Activated CD8-positive, alpha-beta memory T cell treated with anti-CD3 and anti-CD28 coated beads for 24 hours (primary cell): ENCODE results near the gene TTC17.
A peak's percentile ranks its signal among the peaks of the same experiment; 100 is the strongest.
"Not testable (repeated sequence)": the region's sequence is repeated elsewhere in the genome, so short reads cannot be mapped to it uniquely, and the experiment has no call there.

Experiments
- DNase-seq: peaks from one replicate; pipeline ENCODE4 v3.0.0-alpha.2; 2020

TTC17 gene

DNA sequence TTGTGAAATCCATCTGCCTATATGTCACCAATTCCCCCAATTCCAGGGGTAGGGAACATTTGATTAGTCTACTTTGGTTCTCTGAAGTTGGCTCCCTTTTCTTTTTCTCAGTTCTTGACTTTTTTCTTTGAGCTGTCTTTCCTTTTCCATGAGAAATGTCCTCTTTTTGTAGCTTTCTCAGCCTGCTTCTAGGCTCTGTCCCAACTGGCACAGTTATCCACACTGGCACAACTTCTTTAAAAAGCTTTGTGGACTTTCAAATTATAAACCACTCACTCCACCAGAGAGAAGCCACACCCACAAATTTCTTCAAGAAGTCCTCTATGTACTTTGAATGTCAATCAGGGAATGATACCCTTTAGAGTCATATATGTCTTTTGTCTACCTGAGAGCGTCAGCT, 100.5 kb downstream of the TTC17 start:
- no peak for DNase-seq

DNA sequence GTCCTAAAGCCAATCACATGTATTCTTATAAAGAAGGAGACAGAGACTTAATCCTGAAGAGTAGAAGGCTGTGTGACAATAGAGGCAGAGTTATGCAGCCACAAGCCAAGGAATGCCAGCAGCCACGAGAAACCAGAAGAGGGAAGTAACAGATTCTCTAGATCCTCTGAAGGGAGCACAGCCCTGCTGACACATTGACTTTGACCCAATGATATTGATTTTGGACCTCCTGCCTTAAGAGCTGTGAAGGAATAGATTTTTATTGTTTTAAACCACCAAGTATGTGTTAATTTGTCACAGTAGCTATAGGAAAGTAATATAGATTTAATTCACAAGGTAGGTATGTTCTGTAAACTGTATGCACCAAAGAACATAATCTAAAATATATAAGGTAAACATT, 103.6 kb downstream of the TTC17 start:
- no peak for DNase-seq

DNA sequence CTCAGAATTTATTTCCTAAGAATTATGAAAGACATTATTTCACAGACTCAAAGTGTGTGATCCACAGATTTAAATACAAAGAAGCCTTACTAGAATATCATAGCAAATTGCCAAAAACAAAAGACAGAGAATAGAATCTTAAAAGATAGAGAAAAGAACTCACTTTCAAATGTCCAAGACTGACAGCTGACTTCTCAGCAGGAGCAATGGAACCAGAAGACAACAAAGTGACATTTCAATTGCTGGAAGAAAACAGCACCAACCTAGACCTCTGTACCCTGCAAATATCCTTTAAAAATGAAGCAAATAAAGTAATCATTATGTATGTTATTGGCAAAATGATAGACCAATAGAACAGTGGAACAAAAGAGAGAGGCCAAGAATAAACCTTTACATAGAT, 109.2 kb downstream of the TTC17 start:
- no peak for DNase-seq

DNA sequence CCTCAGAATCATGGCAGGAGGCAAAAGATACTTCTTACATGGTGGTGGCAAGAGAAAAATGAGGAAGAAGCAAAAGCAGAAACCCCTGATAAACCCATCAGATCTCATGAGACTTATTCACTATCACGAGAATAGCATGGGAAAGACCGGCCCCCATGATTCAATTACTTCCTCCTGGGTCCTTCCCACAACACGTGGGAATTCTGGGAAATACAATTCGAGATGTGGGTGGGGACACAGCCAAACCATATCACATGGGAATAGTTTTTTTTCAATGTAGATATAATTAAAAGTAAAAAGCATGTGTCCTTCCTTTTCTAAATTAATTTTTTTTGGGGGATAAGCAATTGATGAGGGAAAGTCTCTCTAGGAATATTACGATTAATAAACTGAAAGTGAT, 118.8 kb downstream of the TTC17 start:
- not testable (repeated sequence) for DNase-seq

DNA sequence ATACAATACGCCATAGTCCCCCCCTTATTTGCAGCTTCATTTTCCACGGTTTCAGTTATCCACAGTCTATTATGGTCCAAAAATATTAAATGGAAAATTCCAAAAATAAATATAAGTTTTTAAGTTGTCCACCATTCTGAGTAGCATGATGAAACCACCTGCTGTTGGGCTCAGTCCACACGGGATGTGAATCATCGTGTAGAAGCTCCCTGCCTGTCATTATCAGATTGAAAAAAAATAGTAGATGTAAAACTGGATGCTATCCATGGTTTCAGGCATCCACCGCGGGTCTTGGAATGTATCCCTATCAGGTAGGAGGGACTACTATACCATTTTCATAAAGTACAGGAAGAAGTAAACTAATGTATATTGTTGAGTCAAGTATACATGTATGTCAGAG, 127.4 kb downstream of the TTC17 start:
- no peak for DNase-seq

GRCh38 chr11:43489869-43490465, 131.2 kb downstream of the TTC17 start:
- DNase-seq: no peak

DNA sequence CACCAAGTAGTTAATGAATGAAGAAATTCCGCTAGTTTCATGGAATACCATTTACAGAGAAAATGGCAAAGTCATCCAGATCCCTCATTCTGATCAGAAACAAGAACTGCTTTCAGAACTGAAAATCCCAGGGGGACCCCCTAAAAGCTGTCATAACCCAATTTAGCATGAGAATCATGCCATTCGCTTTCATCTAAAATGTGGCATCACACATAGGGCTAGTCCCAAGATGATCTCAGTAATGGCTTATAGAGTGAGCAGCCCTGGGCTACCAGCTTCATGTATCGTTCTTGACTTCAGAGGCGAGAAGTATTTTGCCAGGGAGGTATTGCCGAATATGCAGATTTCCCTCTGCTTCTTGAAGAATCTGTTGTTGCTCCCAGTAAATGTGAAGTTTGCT, 134.0 kb downstream of the TTC17 start:
- no peak for DNase-seq

DNA sequence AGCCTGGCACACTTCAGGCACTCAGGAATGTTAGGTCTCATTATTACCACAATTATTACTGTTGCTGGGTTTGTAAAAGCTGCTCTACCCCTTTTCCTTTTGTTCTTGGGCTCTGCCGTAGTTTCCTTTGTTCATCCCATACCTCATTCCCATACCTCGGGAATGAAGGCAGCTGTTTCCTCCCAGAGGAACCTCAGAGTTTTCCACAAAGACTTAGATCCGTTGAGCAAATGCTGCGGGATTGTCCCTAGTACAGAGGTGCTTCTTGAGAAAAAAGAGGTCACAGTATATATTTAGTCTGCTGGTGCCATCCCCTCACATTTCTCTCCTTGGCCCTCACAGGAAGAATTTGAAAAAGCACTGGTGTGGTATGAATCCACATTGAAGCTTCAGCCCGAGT, 134.7 kb downstream of the TTC17 start:
- no peak for DNase-seq

GRCh38 chr11:43497144-43497543, 138.4 kb downstream of the TTC17 start:
- peak; percentile 26 for DNase-seq

- peak; percentile 9 for DNase-seq
Measured at GRCh38 chr11:43498561-43498960, 139.8 kb downstream of the TTC17 start.

DNA sequence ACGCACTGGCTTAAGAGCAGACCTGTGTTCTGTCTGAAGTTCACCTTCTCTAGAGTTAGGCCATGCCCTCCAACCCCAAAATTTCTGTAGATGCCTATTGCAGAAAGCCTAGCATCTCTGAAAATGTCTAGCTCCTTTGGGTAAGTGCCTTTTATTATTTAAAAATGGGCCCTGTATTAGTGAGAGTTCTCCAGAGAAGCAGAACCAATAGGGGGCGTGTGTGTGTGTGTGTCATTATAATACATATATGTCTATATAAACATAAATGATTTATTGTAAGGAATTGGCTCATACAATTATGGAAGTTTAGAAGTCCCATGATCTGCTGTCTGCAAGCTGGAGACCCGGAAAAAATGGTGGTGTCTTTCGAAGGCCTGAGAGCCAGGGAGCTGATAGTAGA, 144.7 kb downstream of the TTC17 start:
- DNase-seq: no peak

DNA sequence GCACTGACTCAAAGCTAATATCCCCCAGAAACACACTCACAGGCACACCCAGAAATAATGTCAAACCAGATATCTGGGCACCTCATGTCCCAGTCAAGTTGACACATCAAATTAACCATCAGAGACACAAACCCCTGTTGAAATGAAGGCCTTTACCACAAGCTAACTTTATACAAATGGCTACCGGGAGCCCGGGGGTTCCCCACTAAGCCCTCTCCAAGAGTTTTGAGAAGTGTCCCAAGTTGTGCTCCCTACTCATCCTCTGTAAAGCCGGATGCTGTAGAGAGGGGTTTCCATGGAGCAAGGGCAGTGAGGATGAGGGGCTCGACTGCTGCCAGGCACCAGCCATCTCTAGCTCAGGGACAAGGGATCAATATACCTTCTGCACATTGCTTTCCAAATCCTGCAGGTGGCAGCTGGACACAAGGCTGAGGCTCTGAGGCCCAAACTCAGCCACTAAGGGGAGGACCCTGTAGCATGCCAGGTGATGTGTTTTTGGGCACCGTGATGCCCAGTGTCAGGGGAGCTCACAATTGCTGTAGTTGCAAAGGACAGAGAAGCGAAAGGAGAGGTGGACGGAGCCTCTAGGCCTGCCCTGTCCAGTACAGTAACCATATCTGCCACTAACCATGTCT, 145.7 kb downstream of the TTC17 start:
- DNase-seq: peak; percentile 42

DNA sequence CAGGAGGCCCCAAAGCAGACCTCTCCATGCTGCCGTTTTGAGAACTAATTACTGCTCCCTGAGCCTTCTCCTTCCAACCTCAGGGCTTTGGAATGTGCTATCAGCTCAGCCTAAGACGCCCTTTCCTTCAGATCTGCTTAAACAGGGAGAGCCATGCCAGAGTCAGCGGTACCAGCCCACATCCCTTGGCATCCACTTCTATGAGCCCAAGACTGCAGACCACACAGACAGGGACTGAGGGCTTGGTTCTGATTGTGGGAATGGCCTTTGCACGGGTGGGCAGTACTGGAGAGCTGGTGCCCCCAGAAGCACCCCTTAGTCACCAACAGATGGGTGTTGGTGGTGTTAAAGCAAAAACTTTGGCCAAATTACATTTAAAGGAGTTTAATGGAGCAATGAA, 146.5 kb downstream of the TTC17 start:
- DNase-seq: peak; percentile 30

- no peak for DNase-seq
Measured at GRCh38 chr11:43507171-43507570, 148.5 kb downstream of the TTC17 start.

GRCh38 chr11:43508511-43508918, 149.8 kb downstream of the TTC17 start:
- DNase-seq: no peak

GRCh38 chr11:43511959-43512358, 153.2 kb downstream of the TTC17 start:
- no peak for DNase-seq

- no peak for DNase-seq
Measured at GRCh38 chr11:43515090-43515489, 156.4 kb downstream of the TTC17 start.

- DNase-seq: no peak
Measured at GRCh38 chr11:43516316-43516850, 157.7 kb downstream of the TTC17 start.

- peak; percentile 3 for DNase-seq
Measured at GRCh38 chr11:43517518-43517917, 158.8 kb downstream of the TTC17 start.

GRCh38 chr11:43518408-43519160, 159.9 kb downstream of the TTC17 start:
- peak; percentile 30 for DNase-seq

DNA sequence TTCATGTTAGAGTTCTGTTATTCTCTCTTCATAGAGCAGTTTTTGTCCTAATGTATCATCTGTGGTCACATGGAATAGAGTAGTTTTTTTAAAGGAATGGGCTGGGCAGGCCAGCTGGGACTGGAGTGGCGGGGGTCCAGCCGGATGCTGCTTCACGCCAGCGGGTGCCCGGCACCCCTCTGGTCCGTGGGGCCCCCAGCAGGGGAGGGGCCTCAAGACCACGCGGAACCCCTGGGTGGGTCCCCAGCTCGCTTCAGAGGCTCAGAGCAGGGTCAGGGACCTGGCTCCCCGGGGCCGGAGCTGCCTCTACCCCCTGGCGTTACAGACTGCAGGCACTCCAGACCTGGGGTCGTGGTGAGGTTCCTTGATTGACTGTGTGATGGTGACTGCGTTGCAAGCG, 162.8 kb downstream of the TTC17 start:
- DNase-seq: no peak

- no peak for DNase-seq
Measured at GRCh38 chr11:43523632-43524031, 164.9 kb downstream of the TTC17 start.

GRCh38 chr11:43532041-43532440, 173.3 kb downstream of the TTC17 start:
- no peak for DNase-seq
